ENCODE data around the gene FRK.

FRK gene

DNA sequence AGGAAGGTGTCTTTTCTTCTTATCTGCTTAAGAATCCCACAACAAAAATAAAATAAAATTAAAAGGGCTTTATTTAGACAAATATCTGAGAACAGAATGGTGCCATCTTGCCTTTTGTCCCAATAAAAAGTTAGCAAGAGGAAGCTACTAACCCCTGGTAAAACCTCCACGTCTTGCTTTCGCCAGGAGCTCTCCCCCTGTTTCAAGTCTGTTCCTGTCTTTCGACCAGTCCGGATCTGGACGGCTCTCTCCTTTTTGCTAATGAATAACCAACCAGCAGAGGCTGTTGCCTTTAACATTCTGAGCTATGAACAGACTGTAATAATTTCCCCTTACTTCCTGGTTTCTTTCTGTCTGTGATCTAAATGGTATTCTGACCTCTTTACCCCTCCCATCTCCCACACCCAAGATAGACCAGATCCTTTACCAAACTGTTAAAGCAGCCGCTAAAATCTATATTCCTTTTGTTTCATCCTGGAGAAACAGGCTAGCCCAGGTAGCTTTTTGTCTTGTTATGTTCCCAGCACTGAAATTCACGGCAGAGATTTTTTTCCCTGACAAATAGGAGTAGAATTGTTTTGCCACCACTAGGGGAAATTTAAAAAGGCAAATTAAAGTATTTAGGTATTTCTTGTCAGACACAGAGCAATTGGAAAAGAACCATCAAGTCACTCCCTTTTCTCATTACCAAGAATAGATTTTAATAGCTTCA is at the start of gene FRK:
FRK (minus strand) TSS at position 320 of the 712 bp plus-strand sequence. CDS start 580 bp downstream, outside the sequence.
- Histone ChIP-seq H3K4me3 (ENCODE audit: low read length) (peak within 1 kb of the TSS; percentile 59), H3K36me3 (ENCODE audit: control insufficient read depth, insufficient read depth, low read length) (no peaks in the 10 kb centered on the region), H3K9ac (ENCODE audit: low read length) (no peak within 1 kb of the TSS), H3K4me1 (ENCODE audit: control insufficient read depth, insufficient read depth, low read length) (no peaks in the 10 kb centered on the region), H3K27me3 (ENCODE audit: control insufficient read depth, insufficient read depth, low read length) (no peaks in the 10 kb centered on the region), H3K27ac (ENCODE audit: low read depth, low read length) (peak within 1 kb of the TSS; percentile 24)

GRCh38 chr6:116108836-116109235 is 48.1 kb upstream of the FRK start:
- Histone ChIP-seq H3K27ac (ENCODE audit: low read depth, low read length) (no peak overlapping the region), H3K36me3 (ENCODE audit: control insufficient read depth, insufficient read depth, low read length) (peaks cover 9% of the 10 kb centered on the region), H3K27me3 (ENCODE audit: control insufficient read depth, insufficient read depth, low read length) (no peaks in the 10 kb centered on the region), H3K4me3 (ENCODE audit: low read length) (no peak overlapping the region), H3K4me1 (ENCODE audit: control insufficient read depth, insufficient read depth, low read length) (no peaks in the 10 kb centered on the region), H3K9ac (ENCODE audit: low read length) (no peak overlapping the region)

- Histone ChIP-seq H3K27me3 (ENCODE audit: control insufficient read depth, insufficient read depth, low read length) (no peaks in the 10 kb centered on the region), H3K27ac (ENCODE audit: low read depth, low read length) (no peak overlapping the region), H3K36me3 (ENCODE audit: control insufficient read depth, insufficient read depth, low read length) (peaks cover 7% of the 10 kb centered on the region), H3K4me3 (ENCODE audit: low read length) (no peak overlapping the region), H3K9ac (ENCODE audit: low read length) (no peak overlapping the region), H3K4me1 (ENCODE audit: control insufficient read depth, insufficient read depth, low read length) (no peaks in the 10 kb centered on the region)
These were observed 45.5 kb upstream of the FRK start for GRCh38 chr6:116106146-116106545.

DNA sequence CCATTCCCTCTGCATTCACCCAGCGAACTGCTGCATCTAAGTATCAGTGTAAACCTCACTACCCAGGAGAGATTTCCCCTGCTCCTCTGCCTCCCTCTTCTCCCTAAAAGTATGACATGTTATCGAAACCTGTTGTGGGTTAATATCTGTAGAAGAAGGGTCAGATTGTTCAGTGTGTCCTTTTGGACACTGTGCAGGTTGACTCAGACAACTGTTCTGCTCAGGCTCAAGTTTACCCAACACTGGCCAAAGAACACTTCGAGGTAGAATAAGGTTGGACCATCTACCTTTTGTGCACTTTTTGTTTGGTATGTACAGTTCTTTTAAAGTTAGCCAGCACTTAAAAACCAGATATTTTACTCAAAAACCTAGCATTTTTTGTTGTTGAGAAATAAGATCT is 44.6 kb upstream of the FRK start:
- Histone ChIP-seq H3K27ac (ENCODE audit: low read depth, low read length) (no peak overlapping the region), H3K4me1 (ENCODE audit: control insufficient read depth, insufficient read depth, low read length) (no peaks in the 10 kb centered on the region), H3K4me3 (ENCODE audit: low read length) (no peak overlapping the region)

DNA sequence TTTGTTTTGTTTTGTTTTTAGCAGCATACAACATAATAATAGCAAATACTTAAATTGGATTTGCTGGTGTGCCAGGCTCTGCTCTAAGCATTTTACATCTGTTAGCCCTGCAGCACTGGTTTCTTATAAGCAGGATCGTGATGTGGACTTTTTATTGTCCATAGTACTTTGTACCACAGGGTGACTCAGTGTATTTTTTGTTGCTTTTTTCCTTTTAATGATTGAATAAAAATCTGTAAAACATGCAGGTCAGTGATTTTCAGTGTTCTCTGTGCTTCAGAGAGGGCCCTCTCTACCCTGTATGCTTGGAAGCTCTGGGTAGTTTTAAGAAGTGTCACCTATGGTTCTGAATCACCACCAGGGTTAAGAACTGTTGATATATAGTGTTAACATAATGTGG is 43.9 kb upstream of the FRK start:
- Histone ChIP-seq H3K36me3 (ENCODE audit: control insufficient read depth, insufficient read depth, low read length) (no peaks in the 10 kb centered on the region), H3K27me3 (ENCODE audit: control insufficient read depth, insufficient read depth, low read length) (no peaks in the 10 kb centered on the region), H3K4me1 (ENCODE audit: control insufficient read depth, insufficient read depth, low read length) (no peaks in the 10 kb centered on the region), H3K9ac (ENCODE audit: low read length) (no peak overlapping the region), H3K4me3 (ENCODE audit: low read length) (no peak overlapping the region), H3K27ac (ENCODE audit: low read depth, low read length) (no peak overlapping the region)

More for the DNA sequence above, 44.6 kb upstream of the FRK start:
- Histone ChIP-seq H3K27me3 (ENCODE audit: control insufficient read depth, insufficient read depth, low read length) (no peaks in the 10 kb centered on the region), H3K9ac (ENCODE audit: low read length) (no peak overlapping the region), H3K36me3 (ENCODE audit: control insufficient read depth, insufficient read depth, low read length) (peaks cover 2% of the 10 kb centered on the region)

GRCh38 chr6:116102873-116103272 is 42.2 kb upstream of the FRK start:
- Histone ChIP-seq H3K36me3 (ENCODE audit: control insufficient read depth, insufficient read depth, low read length) (no peaks in the 10 kb centered on the region), H3K27me3 (ENCODE audit: control insufficient read depth, insufficient read depth, low read length) (no peaks in the 10 kb centered on the region), H3K4me3 (ENCODE audit: low read length) (no peak overlapping the region), H3K27ac (ENCODE audit: low read depth, low read length) (no peak overlapping the region), H3K9ac (ENCODE audit: low read length) (no peak overlapping the region), H3K4me1 (ENCODE audit: control insufficient read depth, insufficient read depth, low read length) (no peaks in the 10 kb centered on the region)

GRCh38 chr6:116101790-116102189 is 41.1 kb upstream of the FRK start:
- no peak overlapping the region for H3K9ac ChIP-seq (ENCODE audit: low read length)
- H3K27me3 ChIP-seq (ENCODE audit: control insufficient read depth, insufficient read depth, low read length): no peaks in the 10 kb centered on the region
- H3K4me1 ChIP-seq (ENCODE audit: control insufficient read depth, insufficient read depth, low read length): no peaks in the 10 kb centered on the region
- H3K36me3 ChIP-seq (ENCODE audit: control insufficient read depth, insufficient read depth, low read length): no peaks in the 10 kb centered on the region
- H3K27ac ChIP-seq (ENCODE audit: low read depth, low read length): no peak overlapping the region
- H3K4me3 ChIP-seq (ENCODE audit: low read length): peak overlapping the region; percentile 68

DNA sequence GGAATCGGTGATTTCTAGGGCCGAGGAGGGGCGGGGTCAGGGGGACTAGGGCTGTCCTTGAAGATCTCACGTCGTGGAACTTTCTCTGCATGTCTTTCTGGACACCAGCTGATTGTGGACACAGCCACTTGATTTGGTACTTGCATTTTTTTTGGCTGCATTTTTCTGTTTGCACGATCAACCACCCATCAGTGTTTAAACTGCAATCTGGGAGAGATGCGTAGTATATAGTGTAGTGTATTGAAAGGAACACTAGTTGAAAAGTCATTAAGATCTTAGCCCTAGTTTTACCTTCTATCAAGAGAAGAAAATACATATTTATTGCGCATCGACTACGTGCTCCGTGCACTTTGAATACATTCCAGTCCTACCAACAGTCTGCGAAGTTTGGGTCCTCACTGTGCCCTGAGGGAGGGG is 40.6 kb upstream of the FRK start:
- Histone ChIP-seq H3K4me1 (ENCODE audit: control insufficient read depth, insufficient read depth, low read length) (no peaks in the 10 kb centered on the region), H3K4me3 (ENCODE audit: low read length) (peak overlapping the region; percentile 68), H3K27me3 (ENCODE audit: control insufficient read depth, insufficient read depth, low read length) (no peaks in the 10 kb centered on the region), H3K27ac (ENCODE audit: low read depth, low read length) (peak overlapping the region; percentile 91), H3K36me3 (ENCODE audit: control insufficient read depth, insufficient read depth, low read length) (no peaks in the 10 kb centered on the region), H3K9ac (ENCODE audit: low read length) (peak overlapping the region; percentile 59)

DNA sequence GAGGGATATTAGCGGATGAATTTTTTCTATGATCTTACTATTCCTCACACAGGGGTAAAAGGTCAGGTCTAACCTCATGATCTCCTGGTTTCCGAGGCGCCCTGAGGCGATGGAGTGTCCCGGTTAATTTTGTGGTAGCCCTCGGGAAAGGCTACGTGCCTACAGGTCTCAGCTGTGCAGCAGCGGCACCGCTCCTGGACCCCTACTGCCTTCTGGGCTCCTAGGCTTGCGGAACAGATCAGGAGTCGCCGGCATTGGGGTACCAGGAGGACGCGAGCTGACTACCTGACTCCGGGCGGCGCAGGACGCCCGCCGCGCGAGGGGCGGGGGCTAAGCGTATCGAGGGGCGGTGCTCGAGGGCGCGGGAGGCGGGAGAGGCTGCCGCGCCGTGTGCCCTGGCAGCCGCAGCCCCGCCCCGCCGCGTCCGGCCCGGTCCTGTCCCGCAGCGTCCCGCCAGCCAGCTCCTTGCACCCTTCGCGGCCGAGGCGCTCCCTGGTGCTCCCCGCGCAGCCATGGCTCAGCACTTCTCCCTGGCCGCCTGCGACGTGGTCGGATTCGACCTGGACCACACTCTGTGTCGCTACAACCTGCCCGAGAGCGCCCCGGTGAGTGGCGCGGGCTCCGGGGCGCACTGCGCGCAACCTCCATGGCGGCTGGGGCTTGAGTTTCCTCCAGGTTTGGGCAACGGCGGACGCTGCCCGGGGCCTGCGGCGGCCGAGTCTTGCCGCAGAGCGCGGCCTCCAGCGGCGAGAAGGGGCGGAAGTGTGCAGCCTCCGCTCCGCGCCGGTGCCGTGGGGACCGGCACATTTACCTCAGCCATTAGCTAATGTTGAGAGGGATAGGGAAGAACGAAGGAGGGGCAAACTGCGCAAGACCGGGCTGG is 40.0 kb upstream of the FRK start, which contains the start of gene NT5DC1:
NT5DC1 (plus strand) TSS at position 435 of the 883 bp plus-strand sequence; CDS start at position 513, 78 bp downstream.
- peak within 1 kb of the TSS; percentile 68 for H3K4me3 ChIP-seq (ENCODE audit: low read length)
- no peaks in the 10 kb centered on the region for H3K27me3 ChIP-seq (ENCODE audit: control insufficient read depth, insufficient read depth, low read length)
- no peaks in the 10 kb centered on the region for H3K36me3 ChIP-seq (ENCODE audit: control insufficient read depth, insufficient read depth, low read length)
- no peaks in the 10 kb centered on the region for H3K4me1 ChIP-seq (ENCODE audit: control insufficient read depth, insufficient read depth, low read length)
- peak within 1 kb of the TSS; percentile 91 for H3K27ac ChIP-seq (ENCODE audit: low read depth, low read length)
- peak within 1 kb of the TSS; percentile 59 for H3K9ac ChIP-seq (ENCODE audit: low read length)

DNA sequence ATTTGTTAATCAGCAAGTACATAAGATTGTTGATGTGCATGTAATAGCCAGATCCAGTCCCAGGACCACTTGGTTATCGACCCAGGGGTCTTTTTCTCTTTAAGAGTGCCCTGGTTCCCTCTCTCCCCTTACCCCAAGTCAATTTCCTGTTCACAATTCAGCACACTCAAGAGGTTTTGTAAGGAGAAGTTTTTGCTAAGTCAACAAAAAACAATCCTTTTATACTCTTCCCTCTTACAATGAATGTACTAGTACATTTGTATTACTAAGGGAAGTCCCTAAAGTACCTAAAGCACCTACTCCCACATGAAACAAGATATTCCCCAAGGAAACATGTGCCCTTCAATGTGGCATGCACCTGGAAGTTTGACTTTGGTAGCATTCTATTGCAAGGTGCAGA is 38.3 kb upstream of the FRK start:
- Histone ChIP-seq H3K27ac (ENCODE audit: low read depth, low read length) (no peak overlapping the region), H3K27me3 (ENCODE audit: control insufficient read depth, insufficient read depth, low read length) (no peaks in the 10 kb centered on the region), H3K4me1 (ENCODE audit: control insufficient read depth, insufficient read depth, low read length) (no peaks in the 10 kb centered on the region), H3K36me3 (ENCODE audit: control insufficient read depth, insufficient read depth, low read length) (no peaks in the 10 kb centered on the region), H3K4me3 (ENCODE audit: low read length) (no peak overlapping the region), H3K9ac (ENCODE audit: low read length) (no peak overlapping the region)

- no peak overlapping the region for H3K27ac ChIP-seq (ENCODE audit: low read depth, low read length)
- no peak overlapping the region for H3K4me3 ChIP-seq (ENCODE audit: low read length)
- no peak overlapping the region for H3K9ac ChIP-seq (ENCODE audit: low read length)
- no peaks in the 10 kb centered on the region for H3K36me3 ChIP-seq (ENCODE audit: control insufficient read depth, insufficient read depth, low read length)
- no peaks in the 10 kb centered on the region for H3K4me1 ChIP-seq (ENCODE audit: control insufficient read depth, insufficient read depth, low read length)
- no peaks in the 10 kb centered on the region for H3K27me3 ChIP-seq (ENCODE audit: control insufficient read depth, insufficient read depth, low read length)
These were observed 36.5 kb upstream of the FRK start for GRCh38 chr6:116096979-116097816.
